PC-3 (cell line): ENCODE data around the gene STRBP.

Experiments used
- CTCF ChIP-seq: fragments of 300-600 bp; sonication (generic); conservative IDR thresholded peaks from 2 replicates; pipeline ENCODE4 v1.5.1; 2017; ENCODE audit warnings: antibody characterized with exemption, low read depth, mild to moderate bottlenecking, low read length
- EZH2 ChIP-seq: fragments of 300-600 bp; sonication (generic); IDR thresholded peaks from one replicate; pipeline ENCODE4 v1.6.1; 2017; ENCODE audit warnings: antibody characterized with exemption, mild to moderate bottlenecking, low read length; ENCODE audit not compliant: unreplicated experiment

- TF ChIP-seq EZH2 (no peak), CTCF (no peak)
Measured at GRCh38 chr9:123235448-123235847, 32.9 kb downstream of the STRBP start.
